Endothelial cell of umbilical vein (primary cell): ENCODE data around the gene MTFP1.
A peak's percentile ranks its signal among the peaks of the same experiment; 100 is the strongest.

Experiments
- EZH2 ChIP-seq: IDR thresholded peaks from 2 replicates; pipeline ENCODE4 v1.6.1; 2012; ENCODE audit warnings: borderline replicate concordance, low read depth, mild to moderate bottlenecking, moderate library complexity, low read length, inconsistent platforms; ENCODE audit not compliant: severe bottlenecking
- FOS ChIP-seq: IDR thresholded peaks from 2 replicates; pipeline ENCODE4 v1.6.1; 2011; ENCODE audit warnings: mild to moderate bottlenecking, low read length, moderate library complexity, borderline replicate concordance; ENCODE audit not compliant: insufficient read depth
- GATA2 ChIP-seq: IDR thresholded peaks from 2 replicates; pipeline ENCODE4 v1.7.0; 2011; ENCODE audit warnings: low read depth, mild to moderate bottlenecking, moderate library complexity, mixed read lengths, low read length; ENCODE audit not compliant: insufficient read length, insufficient read depth
- POLR2A ChIP-seq: IDR thresholded peaks from 2 replicates; pipeline ENCODE4 v1.6.1; 2012; ENCODE audit warnings: low read depth, mild to moderate bottlenecking, control low read depth, low read length
- POLR2AphosphoS5 ChIP-seq: IDR thresholded peaks from 2 replicates; pipeline ENCODE4 v1.6.1; 2012; ENCODE audit warnings: low read depth, mild to moderate bottlenecking, control low read depth, low read length, moderate library complexity; ENCODE audit not compliant: insufficient read depth
- TF ChIP-seq, protein P1 (sequence below), 2 donors: IDR thresholded peaks; 1 replicate in 1 of 2; 2 replicates in 1 of 2; pipeline ENCODE4 v1.5.1; 2011; ENCODE audit warnings: low read length in 2 of 2, mild to moderate bottlenecking in 2 of 2, moderate library complexity in 2 of 2, control low read depth in 1 of 2, inconsistent platforms in 1 of 2, low read depth in 1 of 2; ENCODE audit not compliant: insufficient read depth in 1 of 2; ENCODE audit errors: extremely low read depth in 1 of 2

DNA sequence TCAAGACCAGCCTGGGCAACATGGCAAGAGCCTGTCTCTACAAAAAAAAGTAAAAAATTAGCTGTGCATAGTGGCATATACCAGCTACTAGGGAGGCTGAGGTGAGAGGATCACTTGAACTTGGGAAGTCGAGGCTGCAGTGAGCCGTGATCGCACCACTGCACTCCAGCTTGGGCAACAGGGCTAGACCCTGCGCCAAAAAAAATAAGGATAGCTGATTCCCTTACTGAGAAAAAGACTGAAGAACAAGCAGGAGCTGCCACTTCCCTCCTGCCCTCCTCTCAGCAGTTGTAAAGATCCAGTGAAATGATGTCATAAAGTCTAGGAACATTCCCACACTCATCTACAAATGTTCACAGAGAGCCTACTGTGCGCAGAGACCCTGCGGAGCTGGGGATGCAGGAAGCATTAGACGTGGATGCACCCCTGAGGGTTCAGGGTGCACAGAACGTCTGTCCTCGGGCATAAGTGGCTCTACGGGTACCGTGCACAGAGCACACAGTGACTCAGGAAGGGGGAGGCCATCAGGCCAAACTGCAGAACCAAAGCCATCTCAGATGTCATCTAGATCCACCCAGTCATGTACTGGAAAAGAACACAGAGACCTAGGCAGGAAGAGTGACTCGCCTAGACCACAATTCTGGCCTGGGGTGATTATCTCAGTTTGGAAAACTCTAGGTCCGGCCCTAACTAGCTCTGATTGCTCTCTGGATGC, 17.0 kb upstream of the MTFP1 start:
- TF ChIP-seq POLR2A (no peak), POLR2AphosphoS5 (peak; percentile 72), FOS (no peak), EZH2 (no peak), GATA2 (peak; percentile 83)
- TF ChIP-seq, protein P1, sequence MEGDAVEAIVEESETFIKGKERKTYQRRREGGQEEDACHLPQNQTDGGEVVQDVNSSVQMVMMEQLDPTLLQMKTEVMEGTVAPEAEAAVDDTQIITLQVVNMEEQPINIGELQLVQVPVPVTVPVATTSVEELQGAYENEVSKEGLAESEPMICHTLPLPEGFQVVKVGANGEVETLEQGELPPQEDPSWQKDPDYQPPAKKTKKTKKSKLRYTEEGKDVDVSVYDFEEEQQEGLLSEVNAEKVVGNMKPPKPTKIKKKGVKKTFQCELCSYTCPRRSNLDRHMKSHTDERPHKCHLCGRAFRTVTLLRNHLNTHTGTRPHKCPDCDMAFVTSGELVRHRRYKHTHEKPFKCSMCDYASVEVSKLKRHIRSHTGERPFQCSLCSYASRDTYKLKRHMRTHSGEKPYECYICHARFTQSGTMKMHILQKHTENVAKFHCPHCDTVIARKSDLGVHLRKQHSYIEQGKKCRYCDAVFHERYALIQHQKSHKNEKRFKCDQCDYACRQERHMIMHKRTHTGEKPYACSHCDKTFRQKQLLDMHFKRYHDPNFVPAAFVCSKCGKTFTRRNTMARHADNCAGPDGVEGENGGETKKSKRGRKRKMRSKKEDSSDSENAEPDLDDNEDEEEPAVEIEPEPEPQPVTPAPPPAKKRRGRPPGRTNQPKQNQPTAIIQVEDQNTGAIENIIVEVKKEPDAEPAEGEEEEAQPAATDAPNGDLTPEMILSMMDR (IDR thresholded peaks at IDR 0.05; ENCODE audit: extremely low read depth in 1 of 2, insufficient read depth in 1 of 2, low read depth in 1 of 2, low read length in 2 of 2) = no peak
